ENCODE results near the gene STK36. TPM values are rescaled to one million over a fixed set of nuclear protein-coding genes. Genes with fewer than 3 reads are reported as not detected.
"Not testable (repeated sequence)": the region's sequence is repeated elsewhere in the genome, so short reads cannot be mapped to it uniquely, and the experiment has no call there.

Gene STK36
- total RNA-seq, 6 experiments from 2014 or later, result 9.2 to 14.0 (median 12.7) TPM

DNA sequence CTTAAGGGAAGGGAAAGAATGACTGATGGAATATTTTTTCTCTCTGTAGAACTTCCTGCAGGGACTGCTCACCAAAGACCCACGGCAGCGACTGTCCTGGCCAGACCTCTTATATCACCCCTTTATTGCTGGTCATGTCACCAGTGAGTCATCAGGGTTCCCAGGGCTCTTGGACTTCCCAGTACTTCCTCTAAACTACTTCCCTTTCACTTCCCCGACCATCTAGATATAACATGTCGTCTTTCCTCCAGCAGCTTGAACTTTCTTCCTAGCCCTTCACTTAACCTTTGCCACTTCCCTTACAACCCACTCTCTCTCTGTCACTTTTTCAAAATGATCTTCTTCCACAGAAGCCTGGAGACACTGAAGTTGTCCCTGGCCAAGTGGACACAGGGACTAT, 7.2 kb downstream of the STK36 start:
- no peak overlapping the region for H3K4me3 ChIP-seq
- H3K27me3 ChIP-seq, result no peaks in the 10 kb centered on the region
- DNase-seq (no peak), ATAC-seq (peak; percentile 31 to 66 (median 45))
- no peaks in the 10 kb centered on the region for H3K4me1 ChIP-seq
- intact Hi-C loops (cut with DNase I), result no loop called here
- H3K9me3 ChIP-seq, result no peaks in the 10 kb centered on the region
- 37% methylated on average over 2 of the region's 4 CpGs for WGBS (ENCODE audit: insufficient coverage, low coverage, low lambda C conversion rate, missing lambda C conversion rate)
- H3K36me3 ChIP-seq, result peaks cover 0 to 19% (median 1%) of the 10 kb centered on the region in 4 donors
- H3K27ac ChIP-seq, result no peak overlapping the region
- no peak for TF ChIP-seq POLR2A (IDR thresholded peaks at IDR 0.05)
- TF ChIP-seq, protein P1, sequence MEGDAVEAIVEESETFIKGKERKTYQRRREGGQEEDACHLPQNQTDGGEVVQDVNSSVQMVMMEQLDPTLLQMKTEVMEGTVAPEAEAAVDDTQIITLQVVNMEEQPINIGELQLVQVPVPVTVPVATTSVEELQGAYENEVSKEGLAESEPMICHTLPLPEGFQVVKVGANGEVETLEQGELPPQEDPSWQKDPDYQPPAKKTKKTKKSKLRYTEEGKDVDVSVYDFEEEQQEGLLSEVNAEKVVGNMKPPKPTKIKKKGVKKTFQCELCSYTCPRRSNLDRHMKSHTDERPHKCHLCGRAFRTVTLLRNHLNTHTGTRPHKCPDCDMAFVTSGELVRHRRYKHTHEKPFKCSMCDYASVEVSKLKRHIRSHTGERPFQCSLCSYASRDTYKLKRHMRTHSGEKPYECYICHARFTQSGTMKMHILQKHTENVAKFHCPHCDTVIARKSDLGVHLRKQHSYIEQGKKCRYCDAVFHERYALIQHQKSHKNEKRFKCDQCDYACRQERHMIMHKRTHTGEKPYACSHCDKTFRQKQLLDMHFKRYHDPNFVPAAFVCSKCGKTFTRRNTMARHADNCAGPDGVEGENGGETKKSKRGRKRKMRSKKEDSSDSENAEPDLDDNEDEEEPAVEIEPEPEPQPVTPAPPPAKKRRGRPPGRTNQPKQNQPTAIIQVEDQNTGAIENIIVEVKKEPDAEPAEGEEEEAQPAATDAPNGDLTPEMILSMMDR (IDR thresholded peaks at IDR 0.05), result no peak

DNA sequence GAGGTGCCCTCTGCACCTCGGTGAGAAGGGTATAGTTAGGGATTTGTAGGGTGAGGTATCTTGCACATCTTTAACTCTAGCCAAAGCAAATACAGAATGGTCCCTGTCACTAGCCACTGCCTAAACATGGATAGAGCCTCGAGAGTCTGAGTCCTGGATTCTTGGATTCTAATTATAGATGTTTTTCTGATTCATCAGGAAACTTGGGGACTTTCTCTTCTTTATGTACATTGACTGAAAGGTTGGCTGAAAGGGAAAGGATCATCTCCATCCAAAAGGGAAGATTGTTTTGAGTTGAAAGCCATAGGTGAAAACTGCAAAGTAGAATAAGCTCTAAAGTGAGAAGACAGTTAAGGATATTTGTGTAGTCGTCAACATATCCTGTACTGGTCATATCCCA, 8.2 kb downstream of the STK36 start:
- WGBS (ENCODE audit: insufficient coverage, low coverage, low lambda C conversion rate, missing lambda C conversion rate), result 53% methylated on average over 2 of the region's 3 CpGs
- Histone ChIP-seq H3K27me3 (no peaks in the 10 kb centered on the region), H3K4me1 (no peaks in the 10 kb centered on the region), H3K4me3 (no peak overlapping the region), H3K27ac (no peak overlapping the region), H3K36me3 (peaks cover 0 to 19% (median 1%) of the 10 kb centered on the region in 4 donors), H3K9me3 (no peaks in the 10 kb centered on the region)
- ATAC-seq (no peak), DNase-seq (no peak)
- TF ChIP-seq POLR2A (IDR thresholded peaks at IDR 0.05), result no peak
- TF ChIP-seq, protein P1 (IDR thresholded peaks at IDR 0.05), result no peak
- intact Hi-C loops (cut with DNase I), result no loop called here

DNA sequence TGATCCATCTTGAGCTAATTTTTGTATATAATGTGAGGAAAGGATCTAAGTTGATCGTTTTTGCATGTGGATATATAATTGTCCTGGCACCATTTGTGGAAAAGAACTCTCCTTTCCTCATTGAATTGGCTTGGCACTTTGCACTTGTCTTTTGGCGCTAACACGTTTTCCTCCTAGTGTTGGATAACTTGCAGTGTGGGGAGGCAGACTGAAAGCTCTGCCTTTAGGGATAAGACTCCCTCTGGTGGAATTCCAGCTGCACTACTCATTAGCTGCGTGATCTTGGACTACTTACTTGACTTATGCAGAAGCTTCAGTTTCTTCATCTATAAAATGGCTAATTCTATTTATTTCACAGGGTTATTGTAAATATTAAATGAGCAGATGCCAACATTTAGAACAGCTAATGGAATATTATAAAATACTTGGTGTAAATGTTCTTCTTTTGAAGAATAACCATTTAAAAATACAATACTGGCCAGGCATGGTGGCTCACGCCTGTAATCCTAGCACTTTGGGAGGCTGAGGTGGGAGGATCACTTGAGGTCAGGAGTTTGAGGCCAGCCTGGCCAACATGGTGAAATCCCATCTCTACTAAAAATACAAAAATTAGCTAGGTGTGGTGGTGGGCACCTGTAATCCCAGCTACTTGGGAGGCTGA, 15.6 kb downstream of the STK36 start:
- H3K9me3 ChIP-seq; intact Hi-C loops (cut with DNase I); H3K4me1 ChIP-seq; H3K27ac ChIP-seq; H3K4me3 ChIP-seq; H3K27me3 ChIP-seq: not testable (repeated sequence)
- peak in 1 of 3 donors; percentile 63 for DNase-seq
- peaks cover 0 to 20% (median 0%) of the 10 kb centered on the region in 4 donors for H3K36me3 ChIP-seq
- WGBS (ENCODE audit: insufficient coverage, low coverage, low lambda C conversion rate, missing lambda C conversion rate), result 19% methylated on average over 5 of the region's 5 CpGs
- TF ChIP-seq, protein P1 (IDR thresholded peaks at IDR 0.05), result peak; percentile 80 to 90 (median 82)
- ATAC-seq, result peak; percentile 97 to 99 (median 98)

DNA sequence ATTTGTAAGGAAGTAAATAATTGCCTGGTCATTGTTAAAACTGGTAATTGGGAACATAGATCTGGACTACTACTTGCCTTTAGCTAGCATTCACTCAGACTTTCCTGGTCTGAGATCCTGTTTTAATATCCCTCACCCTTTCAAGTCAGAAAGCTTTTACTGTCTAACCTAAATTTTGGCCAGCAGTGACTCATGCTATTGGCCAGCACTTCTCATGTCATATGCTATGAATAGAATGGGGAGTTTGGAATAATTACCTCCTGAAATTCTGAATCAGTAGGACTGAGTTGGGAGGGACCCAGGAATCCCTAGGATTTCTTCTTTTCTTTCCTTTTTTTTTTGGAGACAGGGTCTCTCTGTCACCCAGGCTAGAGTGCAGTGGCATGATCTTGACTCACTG, 19.3 kb downstream of the STK36 start:
- H3K27ac ChIP-seq, result no peak overlapping the region
- H3K27me3 ChIP-seq, result no peaks in the 10 kb centered on the region
- intact Hi-C loops (cut with DNase I), result no loop called here
- no peaks in the 10 kb centered on the region for H3K4me1 ChIP-seq
- peaks cover 0 to 25% (median 0%) of the 10 kb centered on the region in 4 donors for H3K36me3 ChIP-seq
- H3K9me3 ChIP-seq, result no peaks in the 10 kb centered on the region
- no peak for TF ChIP-seq POLR2A (IDR thresholded peaks at IDR 0.05)
- TF ChIP-seq, protein P1 (IDR thresholded peaks at IDR 0.05), result no peak
- ATAC-seq (no peak), DNase-seq (no peak)
- no peak overlapping the region for H3K4me3 ChIP-seq
